GM23248 (cell line): Measurements from ENCODE around the gene FITM1. TPM values are rescaled to one million over a fixed set of nuclear protein-coding genes. Genes with fewer than 3 reads are reported as not detected.
A peak's percentile ranks its signal among the peaks of the same experiment; 100 is the strongest.

Source experiments
- DNase-seq: peaks from one replicate; pipeline ENCODE4 v3.0.0-alpha.2; 2015
- H2AFZ ChIP-seq: fragments of 200-600 bp; sonication (generic); 2 replicates; pipeline ENCODE4 v1.6.1; 2016; ENCODE audit warnings: antibody characterized with exemption
- H3F3A ChIP-seq: fragments of 200-600 bp; sonication (generic); 2 replicates; pipeline ENCODE4 v1.6.1; 2016; ENCODE audit warnings: mild to moderate bottlenecking, antibody characterized with exemption, mixed run types; ENCODE audit not compliant: insufficient read depth
- H3K27ac ChIP-seq: fragments of 200-600 bp; sonication (generic); 2 replicates; pipeline ENCODE4 v1.5.1; 2016; ENCODE audit warnings: mild to moderate bottlenecking
- H3K27me3 ChIP-seq: fragments of 200-600 bp; sonication (generic); replicated peaks from 2 replicates; pipeline ENCODE4 v1.6.1; 2016; ENCODE audit warnings: mild to moderate bottlenecking; ENCODE audit not compliant: insufficient read depth
- H3K36me3 ChIP-seq: fragments of 200-600 bp; sonication (generic); 2 replicates; pipeline ENCODE4 v1.6.1; 2016; ENCODE audit warnings: low read depth, mild to moderate bottlenecking
- H3K4me1 ChIP-seq: fragments of 200-600 bp; sonication (generic); 2 replicates; pipeline ENCODE4 v1.6.1; 2016; ENCODE audit warnings: mild to moderate bottlenecking; ENCODE audit not compliant: insufficient read depth
- H3K4me2 ChIP-seq: fragments of 200-600 bp; sonication (generic); one replicate; pipeline ENCODE4 v1.6.1; 2016; ENCODE audit warnings: mild to moderate bottlenecking; ENCODE audit not compliant: unreplicated experiment
- H3K4me3 ChIP-seq: fragments of 200-600 bp; sonication (generic); 2 replicates; pipeline ENCODE4 v1.5.1; 2016; ENCODE audit warnings: mild to moderate bottlenecking
- H3K79me2 ChIP-seq: fragments of 200-600 bp; sonication (generic); 2 replicates; pipeline ENCODE4 v1.6.1; 2016; ENCODE audit warnings: mild to moderate bottlenecking; ENCODE audit not compliant: insufficient read depth
- H3K9ac ChIP-seq: fragments of 200-600 bp; sonication (generic); 2 replicates; pipeline ENCODE4 v1.6.1; 2016; ENCODE audit warnings: mild to moderate bottlenecking
- H3K9me2 ChIP-seq: fragments of 200-600 bp; sonication (generic); 2 replicates; pipeline ENCODE4 v1.6.1; 2016; ENCODE audit warnings: mixed run types, mild to moderate bottlenecking, moderate library complexity; ENCODE audit not compliant: insufficient read depth
- H3K9me3 ChIP-seq: fragments of 200-600 bp; sonication (generic); one replicate; pipeline ENCODE4 v1.6.1; 2017; ENCODE audit warnings: low read depth
- H4K20me1 ChIP-seq: fragments of 200-600 bp; sonication (generic); 2 replicates; pipeline ENCODE4 v1.6.0; 2016; ENCODE audit not compliant: insufficient read depth
- EZH2 ChIP-seq: fragments of 200-600 bp; sonication (generic); IDR thresholded peaks from 2 replicates; pipeline ENCODE4 v1.6.1; 2018; ENCODE audit warnings: antibody characterized with exemption, mild to moderate bottlenecking; ENCODE audit not compliant: insufficient read depth, poor library complexity, severe bottlenecking
- EZH2phosphoT487 ChIP-seq: fragments of 200-600 bp; sonication (generic); IDR thresholded peaks from 2 replicates; pipeline ENCODE4 v1.6.1; 2018; ENCODE audit warnings: antibody characterized with exemption, moderate library complexity, mild to moderate bottlenecking, low read depth; ENCODE audit not compliant: insufficient read depth
- WGBS, 2 experiments: methylation state at CpG; one replicate each; pipeline ENCODE4 v1.1.6; 2015 to 2017; ENCODE audit warnings: low lambda C conversion rate in 2 of 2, low coverage in 1 of 2; ENCODE audit errors: missing lambda C conversion rate in 2 of 2; 5-methylcytosine and 5-hydroxymethylcytosine counted together
- in situ Hi-C: fragments of 300-500 bp; cut with MboI; formaldehyde crosslinking; loops from 2 replicates; pipeline ENCODE4 v1.15.0; 2020
- polyA plus RNA-seq: library from polyadenylated mRNA; unstranded; fragments of >200 nt; fragmentation: Nextera tagmentation; extraction: Ambion mirVana; gene quantifications from 2 replicates; pipeline ENCODE4 v1.2.1, GENCODE V29; 2016
- total RNA-seq: library from RNA; depleted of rRNA; stranded (reverse); fragments of >200 nt; shearing (Covaris generic); gene quantifications from 2 replicates; pipeline ENCODE4 v1.2.3, GENCODE V29; 2014; rRNA removed

The FITM1 gene, protein sequence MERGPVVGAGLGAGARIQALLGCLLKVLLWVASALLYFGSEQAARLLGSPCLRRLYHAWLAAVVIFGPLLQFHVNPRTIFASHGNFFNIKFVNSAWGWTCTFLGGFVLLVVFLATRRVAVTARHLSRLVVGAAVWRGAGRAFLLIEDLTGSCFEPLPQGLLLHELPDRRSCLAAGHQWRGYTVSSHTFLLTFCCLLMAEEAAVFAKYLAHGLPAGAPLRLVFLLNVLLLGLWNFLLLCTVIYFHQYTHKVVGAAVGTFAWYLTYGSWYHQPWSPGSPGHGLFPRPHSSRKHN
- total RNA-seq = not detected in 2 replicates
- polyA plus RNA-seq = not detected in 2 replicates

DNA sequence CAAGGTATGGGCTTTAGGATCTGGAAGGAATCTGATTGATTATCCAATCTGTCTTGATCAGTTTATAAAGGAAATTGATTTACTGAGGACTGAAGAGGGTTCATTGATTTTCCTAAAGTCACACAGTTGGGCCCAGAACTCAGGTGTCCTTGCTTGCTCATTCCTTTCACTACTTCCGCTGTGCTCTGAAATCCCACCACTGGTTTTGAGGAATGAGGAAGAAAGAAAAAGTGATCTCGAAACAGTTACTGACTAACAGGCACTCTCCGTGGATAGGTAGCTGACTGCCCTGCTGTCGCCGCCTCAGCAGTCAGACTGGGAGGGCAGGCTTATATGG, at the start of gene FITM1:
Gene FITM1, plus strand, starts transcription at position 280 of the 337 bp plus-strand sequence. CDS start 905 bp downstream, outside the sequence.
- Histone ChIP-seq H3K36me3 (no peaks in the 10 kb centered on the region), H3K4me3 (no peak within 1 kb of the TSS), H2AFZ (no peak within 1 kb of the TSS), H3K27ac (no peak within 1 kb of the TSS), H3K9me3 (no peaks in the 10 kb centered on the region), H3F3A (no peaks in the 10 kb centered on the region), H3K4me2 (no peak within 1 kb of the TSS), H3K27me3 (no peaks in the 10 kb centered on the region), H3K9ac (no peak within 1 kb of the TSS), H4K20me1 (no peaks in the 10 kb centered on the region), H3K9me2 (no peaks in the 10 kb centered on the region), H3K79me2 (no peaks in the 10 kb centered on the region), H3K4me1 (no peaks in the 10 kb centered on the region; the same call in 1 of the 2 replicates)
- DNase-seq = no peak
- in situ Hi-C loops = no loop called here
- no peak for TF ChIP-seq EZH2
- no peak for TF ChIP-seq EZH2phosphoT487
- WGBS, 2 experiments = 89% methylated on average over 5 of the region's 5 CpGs

DNA sequence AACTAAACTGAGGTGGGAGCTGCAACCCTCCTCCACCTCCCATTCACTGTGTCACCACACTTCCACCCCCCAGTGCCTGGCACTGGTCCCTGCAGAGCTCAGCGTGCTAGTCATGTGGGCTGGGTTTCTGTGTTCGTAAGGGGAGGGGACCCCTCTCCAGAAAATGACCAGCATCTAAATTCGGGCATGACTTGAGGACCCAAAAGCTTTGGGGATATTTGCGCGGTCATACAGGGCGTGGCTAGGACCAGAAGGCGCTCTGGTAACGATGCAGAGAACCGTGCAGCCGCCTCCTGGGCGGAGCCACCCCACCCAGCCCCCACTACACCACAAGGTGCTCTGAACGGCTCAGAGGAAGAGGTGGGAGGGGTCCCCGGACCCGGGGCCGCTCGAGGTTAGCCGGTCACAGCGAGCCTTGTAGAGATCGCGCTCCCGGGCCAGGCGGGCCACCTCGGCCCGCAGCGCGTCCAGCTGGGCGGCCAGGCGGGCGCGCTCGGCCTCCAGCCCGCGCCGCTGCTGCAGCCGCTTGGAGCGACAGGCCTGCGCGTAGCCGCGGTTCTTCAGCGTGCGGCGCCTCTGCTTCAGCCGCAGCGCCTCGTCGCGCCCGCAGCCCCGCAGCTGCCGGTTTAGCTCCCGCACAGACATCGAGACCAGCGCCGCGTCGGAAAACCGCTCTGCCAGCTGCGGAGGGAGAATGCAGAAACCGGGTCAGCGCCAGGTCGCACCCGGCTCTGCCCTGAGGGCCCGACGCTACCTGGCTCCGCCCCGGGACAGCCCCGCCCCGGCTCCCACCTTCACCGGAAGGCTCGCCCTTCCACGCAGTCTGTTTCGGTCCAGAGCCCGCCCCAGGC, 49.3 kb upstream of the FITM1 start:
- no peaks in the 10 kb centered on the region for H3F3A ChIP-seq
- TF ChIP-seq EZH2phosphoT487 = no peak
- TF ChIP-seq EZH2 = no peak
- no peak overlapping the region for H3K27ac ChIP-seq
- no peaks in the 10 kb centered on the region for H4K20me1 ChIP-seq
- 2 to 3% methylated on average over 65 of the region's 74 CpGs for WGBS, 2 experiments
- peak overlapping the region; percentile 81 for H2AFZ ChIP-seq
- H3K36me3 ChIP-seq = no peaks in the 10 kb centered on the region
- peaks cover 14% of the 10 kb centered on the region; the same call in 1 of the 2 replicates for H3K27me3 ChIP-seq
- no peaks in the 10 kb centered on the region for H3K9me3 ChIP-seq
- peak overlapping the region; percentile 23 for H3K9ac ChIP-seq
- peak overlapping the region; percentile 84 for H3K4me2 ChIP-seq
- peak overlapping the region; percentile 78 for H3K4me3 ChIP-seq
- in situ Hi-C loops = no loop called here
- H3K4me1 ChIP-seq = no peaks in the 10 kb centered on the region
- DNase-seq = peak; percentile 61
- no peaks in the 10 kb centered on the region for H3K79me2 ChIP-seq
- no peaks in the 10 kb centered on the region for H3K9me2 ChIP-seq

DNA sequence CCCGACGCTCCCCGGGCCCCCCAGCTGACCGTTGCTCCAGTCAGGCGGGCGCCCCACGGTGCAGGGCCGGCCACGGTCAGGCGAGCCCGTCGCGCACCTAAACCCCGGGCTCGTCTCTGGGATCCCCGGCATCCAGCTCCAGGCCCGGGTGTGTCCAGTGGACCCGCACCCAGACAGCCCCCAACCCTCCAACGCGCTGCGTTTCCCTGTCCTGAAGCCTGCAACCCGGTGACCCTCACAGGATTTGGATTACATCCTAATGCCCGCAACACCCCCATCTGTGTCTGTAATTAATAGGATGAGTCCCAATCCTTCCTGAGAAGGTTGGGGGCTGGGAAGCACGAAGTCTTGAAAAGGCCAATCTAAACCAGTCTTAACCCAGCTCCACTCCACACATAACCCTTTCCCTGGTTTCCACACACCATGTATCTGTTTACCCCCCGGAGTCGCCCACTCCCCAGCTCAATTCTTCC, 48.7 kb upstream of the FITM1 start:
- peaks cover 14% of the 10 kb centered on the region; the same call in 1 of the 2 replicates for H3K27me3 ChIP-seq
- H3K27ac ChIP-seq = no peak overlapping the region
- WGBS, 2 experiments = 54 to 56% methylated on average over 13 to 20 of the region's 26 CpGs
- H2AFZ ChIP-seq = peak overlapping the region; percentile 81; the same call in 1 of the 2 replicates
- in situ Hi-C loops = no loop called here
- no peaks in the 10 kb centered on the region for H3K4me1 ChIP-seq
- H3K9ac ChIP-seq = peak overlapping the region; percentile 23; the same call in 1 of the 2 replicates
- TF ChIP-seq EZH2phosphoT487 = no peak
- TF ChIP-seq EZH2 = no peak
- H3K4me2 ChIP-seq = peak overlapping the region; percentile 84
- no peaks in the 10 kb centered on the region for H3K9me3 ChIP-seq
- H3K4me3 ChIP-seq = peak overlapping the region; percentile 78
- no peaks in the 10 kb centered on the region for H3K36me3 ChIP-seq
- DNase-seq = no peak
- H3K9me2 ChIP-seq = no peaks in the 10 kb centered on the region
- no peaks in the 10 kb centered on the region for H3K79me2 ChIP-seq
- no peaks in the 10 kb centered on the region for H3F3A ChIP-seq
- no peaks in the 10 kb centered on the region for H4K20me1 ChIP-seq

DNA sequence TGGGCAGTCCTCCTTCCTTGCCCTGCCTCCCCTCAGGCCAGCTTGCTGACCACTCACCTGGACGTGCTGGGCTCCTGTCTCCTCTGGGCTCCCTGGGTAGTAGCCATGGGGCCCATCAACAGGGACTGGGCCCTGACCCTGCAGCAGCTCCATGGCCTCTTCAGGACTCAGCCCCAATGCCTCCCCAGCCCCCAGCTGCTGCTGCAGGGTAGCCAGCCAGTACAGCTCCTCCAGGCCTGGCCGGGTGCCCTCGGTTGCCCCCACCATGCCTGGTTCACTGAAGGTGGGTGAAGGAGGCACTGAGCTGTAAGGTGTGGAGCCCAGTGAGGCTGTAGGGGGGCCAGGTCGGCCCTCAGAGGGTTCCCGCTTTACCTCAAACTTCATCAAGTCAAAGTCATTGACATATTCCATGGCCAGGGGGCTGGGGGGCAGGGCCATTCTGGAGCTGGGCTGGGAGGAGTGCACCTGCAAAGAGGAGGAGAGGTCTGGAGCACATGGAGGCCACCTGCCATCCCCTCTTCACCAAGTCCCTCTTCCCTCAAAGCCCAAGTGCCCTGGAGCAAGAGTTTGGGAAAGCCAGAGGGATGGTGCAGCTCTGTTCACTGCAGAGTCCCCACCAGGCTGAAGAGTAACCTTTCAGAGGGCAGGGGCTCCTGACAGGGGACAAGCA, 47.9 kb upstream of the FITM1 start:
- TF ChIP-seq EZH2phosphoT487 (no peak), EZH2 (no peak)
- peaks cover 14% of the 10 kb centered on the region; the same call in 1 of the 2 replicates for H3K27me3 ChIP-seq
- no peaks in the 10 kb centered on the region for H3K9me2 ChIP-seq
- H3K36me3 ChIP-seq = no peaks in the 10 kb centered on the region
- no peak for DNase-seq
- H3K4me1 ChIP-seq = no peaks in the 10 kb centered on the region
- H3K27ac ChIP-seq = no peak overlapping the region
- H3K4me2 ChIP-seq = no peak overlapping the region
- H3K9ac ChIP-seq = no peak overlapping the region
- H4K20me1 ChIP-seq = no peaks in the 10 kb centered on the region
- in situ Hi-C loops = no loop called here
- no peaks in the 10 kb centered on the region for H3K79me2 ChIP-seq
- 93 to 94% methylated on average over 5 of the region's 5 CpGs for WGBS, 2 experiments
- H3F3A ChIP-seq = no peaks in the 10 kb centered on the region
- no peak overlapping the region for H3K4me3 ChIP-seq
- no peak overlapping the region for H2AFZ ChIP-seq
- H3K9me3 ChIP-seq = no peaks in the 10 kb centered on the region
